ENCODE data around the gene GSTCD.

The GSTCD gene

DNA sequence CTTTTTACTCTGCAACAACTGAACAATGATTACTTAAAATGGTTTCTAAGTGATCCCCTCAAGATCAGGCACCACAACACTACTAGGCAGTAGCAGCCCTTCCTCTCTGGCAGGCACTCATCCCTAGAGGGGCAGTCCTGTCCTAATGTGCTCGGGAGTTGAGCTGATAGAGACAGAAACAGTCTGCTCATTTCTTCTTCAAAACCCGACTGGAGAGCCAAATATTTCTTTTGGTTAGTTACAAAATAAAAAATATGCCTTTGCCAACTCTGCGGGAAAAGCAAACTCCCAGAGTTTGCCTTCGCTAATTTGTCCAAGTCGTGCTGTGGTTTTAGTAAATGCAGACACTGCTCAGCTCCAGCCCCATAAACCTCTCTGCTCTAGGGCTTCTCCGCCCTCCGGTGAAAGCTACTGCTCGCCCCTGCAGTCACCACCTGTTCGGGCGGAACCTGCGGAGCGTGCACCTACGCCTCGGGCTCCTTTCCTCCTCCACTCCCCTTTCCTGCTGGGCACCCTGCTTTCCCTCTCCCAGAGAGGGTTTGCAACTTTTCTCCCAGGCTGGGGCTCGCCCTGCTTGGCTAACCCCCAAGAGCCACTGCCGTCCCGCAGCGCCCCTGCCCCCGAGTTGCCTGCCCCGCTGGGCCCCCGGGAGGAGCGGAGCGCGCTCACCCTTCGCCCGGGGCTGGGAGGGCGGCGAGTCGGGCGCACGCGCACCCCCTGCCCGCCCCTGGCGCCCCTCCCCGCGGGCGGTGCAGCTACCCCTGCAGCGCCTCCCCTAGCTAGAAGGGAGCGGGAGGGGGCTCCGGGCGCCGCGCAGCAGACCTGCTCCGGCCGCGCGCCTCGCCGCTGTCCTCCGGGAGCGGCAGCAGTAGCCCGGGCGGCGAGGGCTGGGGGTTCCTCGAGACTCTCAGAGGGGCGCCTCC lies 186.3 kb downstream of the GSTCD start, which contains the start of gene NPNT:
Gene NPNT (plus strand): TSS at position 812 of the 923 bp plus-strand sequence. CDS start 182 bp downstream, outside the sequence.
- no peak for DNase-seq

DNA sequence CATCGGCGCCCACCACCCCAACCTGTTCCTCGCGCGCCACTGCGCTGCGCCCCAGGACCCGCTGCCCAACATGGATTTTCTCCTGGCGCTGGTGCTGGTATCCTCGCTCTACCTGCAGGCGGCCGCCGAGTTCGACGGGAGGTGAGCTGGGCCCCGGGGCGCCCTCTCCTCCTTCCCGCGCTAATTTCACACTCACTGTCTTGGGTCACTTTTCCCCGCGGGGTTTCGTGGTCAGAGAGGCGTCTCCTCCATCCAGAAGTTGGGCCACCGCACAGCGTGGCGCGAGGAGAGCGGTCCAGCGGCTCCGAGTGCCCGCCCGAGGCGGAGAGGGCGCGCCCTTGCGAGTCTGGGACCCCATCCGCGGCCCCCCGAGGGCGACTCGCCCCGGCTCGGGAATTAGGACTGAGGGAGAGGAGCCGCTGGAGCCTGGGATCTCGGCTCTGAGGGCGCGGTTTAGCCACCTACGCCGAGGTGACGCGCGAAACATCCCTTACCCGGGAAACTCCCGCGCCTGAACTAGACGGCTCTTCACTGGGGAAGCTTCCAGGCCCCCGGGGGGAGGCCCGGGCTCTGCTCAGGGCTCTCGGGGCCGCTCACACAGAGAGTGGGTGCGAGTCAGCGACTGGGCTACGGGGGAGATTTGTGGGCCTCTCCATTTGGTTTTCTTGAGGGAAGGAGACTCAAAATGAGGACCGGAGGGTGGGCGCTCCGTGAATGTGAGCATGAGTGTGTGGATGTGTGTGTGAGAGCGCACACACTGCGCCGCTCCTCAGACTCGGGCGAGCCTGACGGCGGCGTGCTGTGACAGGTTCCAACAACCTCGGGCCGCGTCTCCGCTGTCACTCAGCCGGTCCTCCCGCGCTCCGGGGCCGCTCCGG lies 187.2 kb downstream of the GSTCD start:
- no peak for DNase-seq

DNA sequence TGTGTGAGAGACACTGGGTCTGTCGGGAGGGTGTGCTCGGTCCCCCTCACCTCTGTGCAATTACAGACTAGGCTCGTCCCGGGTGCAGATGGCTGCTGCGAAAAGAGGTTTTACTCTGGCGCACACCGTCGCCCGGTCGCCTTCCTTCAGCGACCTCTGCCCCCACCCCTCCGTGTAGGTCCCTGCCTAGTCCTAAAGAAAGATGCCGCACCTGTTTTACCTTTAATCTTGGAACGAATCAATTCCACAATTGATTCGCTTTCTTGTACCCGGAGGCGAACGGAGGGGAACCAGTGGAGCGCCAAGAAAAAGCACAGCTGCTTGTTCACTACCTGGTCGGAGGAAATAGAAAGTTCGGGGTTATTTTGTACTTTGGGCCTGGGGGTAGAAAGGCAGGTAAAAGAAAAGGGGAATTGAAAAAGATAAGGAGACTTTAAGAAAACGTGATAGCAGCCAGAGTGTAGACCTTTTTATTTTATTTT lies 187.9 kb downstream of the GSTCD start:
- no peak for DNase-seq

Data from CD4-positive, alpha-beta T cell treated with Interferon gamma for 1 hour (primary cell).